SJCRH30 (cell line): ENCODE measurements around the gene TOMT. TPM values are rescaled to one million over a fixed set of nuclear protein-coding genes. Genes with fewer than 3 reads are reported as not detected.
"Not testable (repeated sequence)": the region's sequence is repeated elsewhere in the genome, so short reads cannot be mapped to it uniquely, and the experiment has no call there.

Source experiments
- DNase-seq, 2 experiments: peaks; one replicate each; pipeline ENCODE4 v3.0.0-alpha.2; 2015 to 2020
- H3K27ac ChIP-seq: fragments of 250-450 bp; sonication (Bioruptor Pico); 2 replicates; pipeline ENCODE4 v1.5.1; 2020; ENCODE audit warnings: mild to moderate bottlenecking, moderate library complexity
- H3K27me3 ChIP-seq: fragments of 250-450 bp; sonication (Bioruptor Pico); 2 replicates; pipeline ENCODE4 v1.5.1; 2020; ENCODE audit warnings: mild to moderate bottlenecking, moderate library complexity
- H3K36me3 ChIP-seq: fragments of 250-450 bp; sonication (Bioruptor Pico); 2 replicates; pipeline ENCODE4 v1.5.1; 2020; ENCODE audit warnings: mild to moderate bottlenecking, moderate library complexity
- H3K4me1 ChIP-seq: fragments of 250-450 bp; sonication (Bioruptor Pico); 2 replicates; pipeline ENCODE4 v1.5.1; 2020; ENCODE audit warnings: mild to moderate bottlenecking, moderate library complexity
- H3K4me3 ChIP-seq: fragments of 250-450 bp; sonication (Bioruptor Pico); 2 replicates; pipeline ENCODE4 v1.5.1; 2020; ENCODE audit warnings: mild to moderate bottlenecking, moderate library complexity
- H3K9me3 ChIP-seq: fragments of 250-450 bp; sonication (Bioruptor Pico); replicated peaks from 2 replicates; pipeline ENCODE4 v1.5.1; 2020; ENCODE audit warnings: mild to moderate bottlenecking, moderate library complexity
- total RNA-seq: library from RNA; depleted of rRNA; stranded (reverse); fragments of >200 nt; shearing (Covaris generic); gene quantifications from 2 replicates; pipeline ENCODE4 v1.2.3, GENCODE V29; 2014

TOMT gene
- total RNA-seq, 1 experiment from 2014 or later, result not detected

GRCh38 chr11:72125956-72126355, 20.2 kb downstream of the TOMT start:
- Histone ChIP-seq H3K4me3 (no peak overlapping the region), H3K36me3 (no peaks in the 10 kb centered on the region), H3K9me3 (peaks cover 14% of the 10 kb centered on the region; the same call in 1 of the 2 replicates), H3K27me3 (no peaks in the 10 kb centered on the region), H3K27ac (no peak overlapping the region), H3K4me1 (no peaks in the 10 kb centered on the region)
- no peak for DNase-seq

GRCh38 chr11:72127923-72128322, 22.2 kb downstream of the TOMT start:
- Histone ChIP-seq H3K36me3 (no peaks in the 10 kb centered on the region), H3K4me1 (no peaks in the 10 kb centered on the region), H3K27me3 (no peaks in the 10 kb centered on the region), H3K27ac (no peak overlapping the region), H3K4me3 (no peak overlapping the region), H3K9me3 (peaks cover 14% of the 10 kb centered on the region; the same call in 1 of the 2 replicates)
- DNase-seq, result no peak

- no peak for DNase-seq
- H3K27me3 ChIP-seq, result no peaks in the 10 kb centered on the region
- no peaks in the 10 kb centered on the region for H3K36me3 ChIP-seq
- H3K4me3 ChIP-seq, result no peak overlapping the region
- H3K9me3 ChIP-seq, result peaks cover 14% of the 10 kb centered on the region; the same call in 1 of the 2 replicates
- H3K27ac ChIP-seq, result no peak overlapping the region
- H3K4me1 ChIP-seq, result no peaks in the 10 kb centered on the region
Measured at GRCh38 chr11:72129381-72129780, 23.7 kb downstream of the TOMT start.

DNA sequence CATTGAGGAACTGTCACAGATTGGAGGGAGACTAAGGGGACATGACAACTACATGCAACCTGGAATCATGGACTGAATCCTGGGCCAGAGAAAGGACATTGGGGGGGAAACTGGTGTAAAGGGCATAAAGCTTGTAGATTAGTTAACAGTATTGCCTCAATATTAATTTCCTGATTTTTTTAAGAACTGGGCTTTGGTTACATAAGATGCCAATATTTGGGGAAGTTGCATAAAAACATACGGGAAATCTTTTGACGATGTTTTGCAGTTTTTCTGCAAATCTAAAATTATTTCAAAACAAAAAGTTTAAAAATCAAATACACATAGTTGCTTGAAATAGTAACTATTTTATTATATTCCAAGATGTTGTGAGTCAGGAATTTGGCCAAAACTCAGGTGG, 26.9 kb downstream of the TOMT start:
- Histone ChIP-seq H3K27me3 (no peaks in the 10 kb centered on the region), H3K4me3 (no peak overlapping the region), H3K9me3 (peaks cover 7% of the 10 kb centered on the region; the same call in 1 of the 2 replicates), H3K36me3 (no peaks in the 10 kb centered on the region), H3K4me1 (no peaks in the 10 kb centered on the region), H3K27ac (no peak overlapping the region)
- DNase-seq, result no peak

DNA sequence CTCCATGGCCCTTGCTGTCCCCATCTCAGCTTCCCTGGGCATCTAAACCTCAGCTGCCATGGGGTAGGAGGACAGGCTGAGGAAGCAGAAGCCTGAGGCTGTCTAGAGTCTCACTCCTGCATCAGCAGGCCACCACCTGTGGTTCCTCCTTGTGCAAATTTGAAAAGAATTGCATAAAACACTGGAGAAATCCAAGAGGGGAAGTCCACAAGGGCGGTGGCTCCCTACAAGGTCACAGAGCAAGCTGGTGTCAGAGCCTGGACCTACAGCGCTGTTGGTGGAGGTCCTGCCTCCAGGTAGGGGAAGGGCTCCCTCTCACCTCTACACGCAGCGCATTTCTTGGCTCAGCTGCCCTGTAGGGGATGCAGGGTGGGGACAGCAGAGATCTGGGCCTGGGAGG, 29.7 kb downstream of the TOMT start, which contains the start of gene FOLR3:
FOLR3 (plus strand) TSS at position 253 of the 400 bp plus-strand sequence. CDS start 228 bp downstream, outside the sequence.
- not testable (repeated sequence) for H3K9me3 ChIP-seq, DNase-seq, H3K27ac ChIP-seq, H3K4me1 ChIP-seq, H3K27me3 ChIP-seq, H3K4me3 ChIP-seq, H3K36me3 ChIP-seq

- no peaks in the 10 kb centered on the region for H3K36me3 ChIP-seq
- H3K4me3 ChIP-seq, result no peak overlapping the region
- no peak overlapping the region for H3K27ac ChIP-seq
- H3K27me3 ChIP-seq, result no peaks in the 10 kb centered on the region
- H3K4me1 ChIP-seq, result no peaks in the 10 kb centered on the region
- DNase-seq, result no peak
- no peaks in the 10 kb centered on the region for H3K9me3 ChIP-seq
Measured at GRCh38 chr11:72135891-72136683, 30.4 kb downstream of the TOMT start.

DNA sequence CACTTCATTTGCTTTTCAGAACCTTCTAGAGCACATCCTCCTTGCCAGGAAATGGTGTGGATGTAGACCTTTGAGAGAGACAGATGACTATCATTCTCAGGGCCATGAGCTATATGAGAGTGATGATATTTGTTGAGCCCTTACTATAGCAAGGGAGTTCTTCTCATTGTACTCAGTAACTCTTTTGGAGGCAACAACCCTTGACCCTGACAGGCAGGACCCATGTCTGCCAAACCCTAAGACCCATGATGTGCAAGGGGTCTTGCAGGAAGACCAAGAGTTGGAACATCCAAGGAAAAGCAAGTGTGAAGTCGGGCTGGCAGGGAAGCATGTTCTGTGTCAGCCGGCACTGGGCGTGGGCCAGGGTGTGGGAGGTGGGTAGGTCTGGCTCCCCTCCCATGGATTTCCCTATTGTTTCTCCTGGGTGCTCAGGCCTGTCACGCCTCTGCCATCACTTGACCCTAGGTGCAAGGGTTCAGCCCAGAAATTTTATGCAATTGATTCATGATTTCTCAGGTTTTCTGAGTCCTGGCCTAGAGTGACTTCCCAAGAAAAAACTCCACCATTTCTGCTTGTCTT, 31.0 kb downstream of the TOMT start:
- DNase-seq, result no peak

DNA sequence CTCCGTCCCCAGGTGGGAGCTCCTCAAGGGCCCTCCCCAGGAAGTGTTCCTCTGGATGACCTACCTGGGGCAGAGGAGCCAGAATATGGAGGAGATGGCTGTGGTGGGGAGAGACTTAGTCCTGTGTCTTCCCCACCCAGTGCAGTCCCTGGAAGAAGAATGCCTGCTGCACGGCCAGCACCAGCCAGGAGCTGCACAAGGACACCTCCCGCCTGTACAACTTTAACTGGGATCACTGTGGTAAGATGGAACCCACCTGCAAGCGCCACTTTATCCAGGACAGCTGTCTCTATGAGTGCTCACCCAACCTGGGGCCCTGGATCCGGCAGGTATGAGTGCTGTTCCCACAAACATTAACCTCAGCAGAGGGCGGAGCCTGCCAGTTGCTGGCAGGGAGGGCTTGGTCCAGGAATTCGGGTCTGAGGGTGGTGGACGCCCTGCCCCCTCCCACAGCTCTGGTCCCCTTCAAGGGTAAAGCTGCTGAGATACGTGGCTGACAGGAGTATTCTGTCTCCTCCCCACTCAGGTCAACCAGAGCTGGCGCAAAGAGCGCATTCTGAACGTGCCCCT, 33.2 kb downstream of the TOMT start:
- Histone ChIP-seq H3K4me3 (no peak overlapping the region), H3K27ac (no peak overlapping the region), H3K4me1 (no peaks in the 10 kb centered on the region), H3K27me3 (no peaks in the 10 kb centered on the region), H3K9me3 (no peaks in the 10 kb centered on the region), H3K36me3 (no peaks in the 10 kb centered on the region)
- DNase-seq, result no peak

More for the DNA sequence above, 31.0 kb downstream of the TOMT start:
- Histone ChIP-seq H3K36me3 (no peaks in the 10 kb centered on the region), H3K27me3 (no peaks in the 10 kb centered on the region), H3K27ac (no peak overlapping the region), H3K4me3 (no peak overlapping the region), H3K9me3 (no peaks in the 10 kb centered on the region), H3K4me1 (no peaks in the 10 kb centered on the region)

- H3K4me1 ChIP-seq, result no peaks in the 10 kb centered on the region
- no peaks in the 10 kb centered on the region for H3K36me3 ChIP-seq
- no peaks in the 10 kb centered on the region for H3K9me3 ChIP-seq
- H3K27me3 ChIP-seq, result no peaks in the 10 kb centered on the region
- no peak overlapping the region for H3K4me3 ChIP-seq
- no peak for DNase-seq
- no peak overlapping the region for H3K27ac ChIP-seq
Measured at GRCh38 chr11:72139500-72139899, 33.8 kb downstream of the TOMT start.

DNA sequence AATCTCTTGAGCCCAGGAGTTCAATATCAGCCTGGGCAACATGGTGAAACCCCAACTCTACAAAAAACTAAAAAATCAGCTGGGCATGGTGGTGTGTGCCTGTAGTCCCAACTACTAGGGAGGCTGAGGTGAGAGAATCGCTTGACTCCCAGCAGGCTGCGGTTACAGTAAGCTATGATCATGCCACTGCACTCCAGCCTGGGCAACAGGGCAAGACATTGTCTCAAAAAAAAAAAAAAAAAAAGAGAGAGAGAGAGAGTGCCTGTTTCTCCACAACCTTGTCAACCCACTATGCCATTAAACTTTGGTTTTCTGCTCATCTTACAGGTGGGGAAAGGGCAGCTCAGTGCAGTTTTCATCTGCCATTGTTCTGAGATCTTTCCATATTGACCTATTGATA, 34.9 kb downstream of the TOMT start:
- DNase-seq, result no peak
- H3K27ac ChIP-seq, result no peak overlapping the region

GRCh38 chr11:72141066-72141465, 35.3 kb downstream of the TOMT start:
- H3K4me1 ChIP-seq, result no peaks in the 10 kb centered on the region
- no peak overlapping the region for H3K27ac ChIP-seq
- no peak for DNase-seq
- H3K36me3 ChIP-seq, result no peaks in the 10 kb centered on the region
- no peaks in the 10 kb centered on the region for H3K9me3 ChIP-seq
- no peaks in the 10 kb centered on the region for H3K27me3 ChIP-seq
- no peak overlapping the region for H3K4me3 ChIP-seq

More for the DNA sequence above, 34.9 kb downstream of the TOMT start:
- H3K36me3 ChIP-seq, result no peaks in the 10 kb centered on the region
- no peaks in the 10 kb centered on the region for H3K4me1 ChIP-seq
- no peaks in the 10 kb centered on the region for H3K27me3 ChIP-seq
- no peak overlapping the region for H3K4me3 ChIP-seq
- H3K9me3 ChIP-seq, result no peaks in the 10 kb centered on the region

DNA sequence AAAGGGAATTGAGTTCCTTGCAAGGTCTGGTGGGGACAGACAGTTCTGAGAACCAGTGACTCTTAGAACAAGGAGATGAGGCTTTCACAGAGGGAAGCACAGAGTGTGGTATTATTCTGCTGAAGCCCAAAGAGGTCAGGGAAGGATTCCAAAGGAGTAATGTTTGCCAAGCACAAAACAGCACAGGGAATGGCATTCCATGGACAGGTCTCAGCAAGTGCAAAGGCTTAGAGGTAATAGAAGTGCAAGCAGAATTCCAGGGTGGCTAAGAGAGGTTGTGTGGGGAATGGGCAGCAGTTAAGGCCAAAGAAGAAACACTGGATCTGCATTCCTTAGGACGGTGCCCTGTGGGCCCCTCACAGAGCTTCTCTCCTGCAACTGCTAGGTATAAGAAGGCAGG, 36.4 kb downstream of the TOMT start:
- H3K9me3 ChIP-seq, H3K4me3 ChIP-seq, H3K27ac ChIP-seq, H3K4me1 ChIP-seq, H3K36me3 ChIP-seq, H3K27me3 ChIP-seq, DNase-seq: not testable (repeated sequence)

DNA sequence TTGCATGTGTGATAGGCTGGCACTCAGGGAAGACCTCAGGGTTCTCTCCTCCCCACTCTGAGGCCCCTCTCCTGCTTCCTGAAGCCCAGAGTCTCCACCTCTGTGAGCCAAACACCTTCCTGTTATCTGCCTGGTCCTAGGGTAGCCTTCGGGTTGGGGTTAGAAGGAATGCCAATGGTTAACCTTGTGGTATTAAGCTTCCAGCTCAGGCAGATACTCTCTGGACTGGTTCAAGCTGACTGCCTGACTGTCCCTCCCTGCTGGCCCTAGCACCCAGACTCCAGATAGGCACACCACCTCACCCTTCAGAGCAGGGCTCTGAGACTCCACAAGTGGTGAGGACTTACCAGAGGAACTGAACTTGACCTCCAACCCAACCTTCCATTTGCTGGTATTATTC, 36.8 kb downstream of the TOMT start:
- not testable (repeated sequence) for H3K27me3 ChIP-seq, H3K36me3 ChIP-seq, H3K4me3 ChIP-seq, DNase-seq, H3K4me1 ChIP-seq, H3K27ac ChIP-seq, H3K9me3 ChIP-seq

DNA sequence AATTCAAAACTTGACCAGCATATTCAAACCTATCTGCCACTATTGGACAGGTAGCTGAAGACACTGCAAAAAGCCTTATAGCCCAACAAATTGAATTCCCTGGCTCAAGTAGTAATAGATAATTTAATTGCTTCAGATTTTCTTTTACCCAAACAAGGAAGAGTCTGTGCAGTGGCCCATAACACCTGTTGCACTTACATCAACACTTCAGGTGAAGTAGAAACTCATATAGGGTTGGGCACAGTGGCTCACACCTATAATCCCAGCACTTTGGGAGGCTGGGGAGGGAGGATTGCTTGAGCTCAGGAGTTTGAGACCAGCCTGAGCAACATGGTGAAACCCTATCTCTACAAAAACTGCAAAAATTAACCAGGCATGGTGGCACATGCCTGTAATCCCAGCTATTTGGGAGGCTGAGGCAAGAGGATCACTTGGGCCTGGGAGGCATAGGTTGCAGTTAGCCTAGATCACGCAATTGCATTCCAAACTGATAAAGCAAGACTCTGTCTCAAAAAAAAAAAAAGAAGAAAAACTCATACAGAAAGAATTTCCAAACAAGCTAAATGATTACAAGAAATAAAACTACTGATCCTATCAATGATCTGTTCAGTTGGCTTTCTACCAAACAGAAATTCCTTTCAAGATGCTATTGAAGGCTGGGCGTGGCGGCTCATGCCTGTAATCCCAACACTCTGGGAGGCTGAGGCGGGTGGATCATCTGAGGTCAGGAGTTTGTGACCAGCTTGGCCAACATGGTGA, 39.3 kb downstream of the TOMT start:
- DNase-seq, result no peak
- Histone ChIP-seq H3K4me1 (no peaks in the 10 kb centered on the region), H3K27ac (no peak overlapping the region), H3K4me3 (no peak overlapping the region), H3K36me3 (no peaks in the 10 kb centered on the region), H3K9me3 (no peaks in the 10 kb centered on the region), H3K27me3 (no peaks in the 10 kb centered on the region)

DNA sequence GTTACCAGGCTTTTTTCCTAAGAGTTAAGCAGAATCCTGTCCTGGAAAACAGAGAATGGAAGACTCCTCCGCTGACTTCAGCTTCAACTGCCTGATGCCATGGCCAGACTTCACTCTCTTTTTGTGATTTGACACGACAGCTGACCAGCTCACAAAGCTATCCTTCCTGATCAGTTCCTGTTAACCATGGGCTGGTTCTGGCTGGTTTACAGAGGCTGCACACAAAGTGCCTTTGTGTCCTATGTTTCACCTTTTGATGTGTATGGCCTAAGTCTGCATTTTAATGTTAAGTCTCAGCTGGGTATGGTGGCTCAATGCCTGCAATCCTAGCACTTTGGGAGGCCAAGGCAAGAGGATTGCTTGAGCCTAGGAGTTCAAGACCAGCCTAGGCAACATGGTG, 40.9 kb downstream of the TOMT start:
- no peaks in the 10 kb centered on the region for H3K27me3 ChIP-seq
- H3K4me1 ChIP-seq, result no peaks in the 10 kb centered on the region
- DNase-seq, result peak; percentile 40 to 61
- H3K36me3 ChIP-seq, result no peaks in the 10 kb centered on the region
- H3K4me3 ChIP-seq, result no peak overlapping the region
- no peak overlapping the region for H3K27ac ChIP-seq
- no peaks in the 10 kb centered on the region for H3K9me3 ChIP-seq
